A673 (cell line): ENCODE results near the gene IL6R.

ENCODE experiments used
- CTCF ChIP-seq: fragments of 300-800, 200-600 bp; sonication (generic); conservative IDR thresholded peaks from 2 replicates; pipeline ENCODE4 v1.5.1; 2017; ENCODE audit warnings: low read depth, mild to moderate bottlenecking, antibody characterized with exemption, low read length, moderate library complexity, mixed read lengths
- EZH2 ChIP-seq: fragments of 200-600 bp; sonication (generic); IDR thresholded peaks from 2 replicates; pipeline ENCODE4 v1.6.1; 2017; ENCODE audit warnings: borderline replicate concordance, low read depth, mild to moderate bottlenecking, mixed read lengths, antibody characterized with exemption, low read length; ENCODE audit not compliant: poor library complexity, severe bottlenecking

GRCh38 chr1:154502744-154503115 is 97.6 kb downstream of the IL6R start:
- TF ChIP-seq CTCF (no peak), EZH2 (no peak)
